Measurements from ENCODE around the gene CYP4B1.
"Not testable (repeated sequence)": the region's sequence is repeated elsewhere in the genome, so short reads cannot be mapped to it uniquely, and the experiment has no call there.

CYP4B1 gene

DNA sequence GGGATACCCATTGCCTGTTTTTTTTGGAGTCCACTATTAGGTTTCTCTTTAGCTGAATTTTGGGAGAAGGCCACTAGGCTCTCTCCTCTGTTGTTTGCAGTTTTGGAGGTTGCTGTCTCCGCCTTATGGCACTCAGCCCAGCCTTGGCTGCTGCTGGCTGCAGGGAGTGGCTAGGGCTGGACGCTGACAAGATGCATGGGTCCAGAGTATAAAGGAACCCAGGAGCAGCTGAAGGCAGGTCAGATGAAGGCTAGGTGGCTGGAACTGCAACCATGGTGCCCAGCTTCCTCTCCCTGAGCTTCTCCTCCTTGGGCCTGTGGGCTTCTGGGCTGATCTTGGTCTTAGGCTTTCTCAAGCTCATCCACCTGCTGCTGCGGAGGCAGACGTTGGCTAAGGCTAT, at the start of gene CYP4B1:
Gene CYP4B1, plus strand, starts transcription at position 237 of the 400 bp plus-strand sequence. Its CDS starts 36 bp downstream, at position 273.
- DNase-seq (ENCODE audit: low read depth in 2 of 2): no peak

DNA sequence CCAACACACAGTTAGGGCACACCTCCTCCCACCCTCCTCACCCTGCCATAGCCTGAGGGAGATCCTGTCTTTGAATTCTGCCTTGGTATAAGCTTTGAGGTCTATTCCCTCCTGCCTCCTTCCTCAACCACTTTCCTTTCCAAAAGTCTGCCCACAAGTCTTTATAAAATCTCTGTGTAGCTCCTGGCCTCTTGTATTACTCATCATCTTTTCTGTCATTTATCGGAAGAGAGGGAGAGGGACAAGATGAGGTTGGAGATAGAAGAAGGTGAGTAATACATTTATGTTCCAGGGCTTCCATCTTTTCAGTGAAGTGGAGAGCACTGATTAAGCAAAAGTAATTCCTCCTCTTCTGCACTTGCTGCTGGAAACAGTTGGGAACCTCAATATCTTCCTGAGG, 49.4 kb upstream of the CYP4B1 start:
- DNase-seq (ENCODE audit: low read depth in 2 of 2): no peak

GRCh38 chr1:46749921-46750404, 48.9 kb upstream of the CYP4B1 start:
- DNase-seq (ENCODE audit: low read depth in 2 of 2): no peak

- no peak for DNase-seq (ENCODE audit: low read depth in 2 of 2)
Observed at GRCh38 chr1:46753985-46754384, 44.9 kb upstream of the CYP4B1 start.

DNA sequence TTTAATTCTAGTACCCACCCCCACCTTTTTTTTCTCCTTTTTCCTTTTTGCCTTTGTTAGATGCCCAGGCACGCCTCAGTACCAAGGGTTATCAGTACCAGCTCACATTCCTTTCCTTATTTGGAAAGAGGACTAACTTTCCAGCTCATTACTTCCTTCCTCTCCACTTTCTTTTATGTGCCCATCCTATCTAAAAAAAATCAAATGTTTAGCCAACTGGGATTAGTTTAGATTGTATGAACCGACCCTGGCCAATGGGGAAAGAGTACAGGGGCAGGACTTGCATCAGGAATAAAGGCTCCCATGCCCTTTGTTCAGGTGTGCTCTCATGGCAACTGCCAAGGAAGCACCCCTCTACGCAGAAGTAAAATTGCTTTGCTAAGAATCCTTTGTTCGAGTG, 44.1 kb upstream of the CYP4B1 start:
- DNase-seq (ENCODE audit: low read depth in 2 of 2): not testable (repeated sequence)

DNA sequence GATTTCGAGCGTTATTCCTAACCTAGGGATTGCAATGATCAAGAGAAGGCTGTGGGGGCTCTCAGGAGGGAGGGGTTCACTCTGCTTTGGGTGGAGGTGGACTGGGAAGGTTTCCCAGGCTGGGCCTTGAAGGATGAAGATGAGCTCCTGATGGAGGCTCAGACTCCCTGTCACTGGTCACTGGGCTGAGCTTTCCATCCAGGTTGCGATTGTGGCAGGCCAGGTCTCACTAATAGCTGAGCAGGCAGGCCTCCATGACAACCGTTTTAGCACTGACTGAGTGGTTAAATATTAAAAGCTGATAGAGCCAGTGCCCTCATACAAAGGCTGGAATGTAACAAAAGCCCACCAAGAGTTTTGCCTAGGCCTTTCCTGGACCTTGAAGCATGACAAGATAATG, 43.7 kb upstream of the CYP4B1 start:
- no peak for DNase-seq (ENCODE audit: low read depth in 2 of 2)

DNA sequence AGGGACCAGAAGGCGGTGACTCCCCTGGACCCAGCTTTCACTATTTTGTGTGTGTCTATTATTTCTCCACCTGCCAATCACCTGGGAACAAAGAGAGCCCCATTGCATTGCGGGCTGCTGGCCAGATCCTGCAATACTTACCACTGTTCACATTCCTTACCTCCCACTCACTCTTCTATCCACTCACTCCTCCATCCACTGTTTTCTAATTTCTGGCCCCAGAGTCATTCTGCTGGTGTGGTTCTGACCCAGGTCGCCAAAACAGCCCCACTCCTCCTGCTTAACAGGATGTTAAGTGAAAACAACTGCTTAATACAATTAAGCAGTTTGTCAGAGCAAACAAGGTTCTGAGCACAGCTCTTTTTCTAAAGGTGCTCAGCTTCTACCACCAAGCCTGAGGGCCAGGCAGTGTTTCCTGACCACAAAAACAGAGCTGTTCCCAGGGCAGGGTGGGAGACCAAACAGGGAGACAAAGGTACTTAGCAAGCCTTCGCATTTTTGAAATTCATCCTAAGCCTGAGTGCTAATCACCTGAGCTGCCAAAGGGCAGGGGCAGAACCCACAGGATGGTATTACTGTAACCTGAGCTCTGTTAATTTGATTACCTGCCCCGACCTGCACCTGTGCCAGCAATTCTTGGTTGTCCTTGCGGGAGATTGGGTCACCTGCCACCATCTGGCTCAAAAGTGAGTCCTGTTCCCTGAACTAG, 41.4 kb upstream of the CYP4B1 start:
- DNase-seq (ENCODE audit: low read depth in 2 of 2): no peak

- DNase-seq (ENCODE audit: low read depth in 2 of 2): no peak
Observed at GRCh38 chr1:46757956-46758528, 40.8 kb upstream of the CYP4B1 start.

GRCh38 chr1:46760558-46761166, 38.2 kb upstream of the CYP4B1 start:
- no peak for DNase-seq (ENCODE audit: low read depth in 2 of 2)

DNA sequence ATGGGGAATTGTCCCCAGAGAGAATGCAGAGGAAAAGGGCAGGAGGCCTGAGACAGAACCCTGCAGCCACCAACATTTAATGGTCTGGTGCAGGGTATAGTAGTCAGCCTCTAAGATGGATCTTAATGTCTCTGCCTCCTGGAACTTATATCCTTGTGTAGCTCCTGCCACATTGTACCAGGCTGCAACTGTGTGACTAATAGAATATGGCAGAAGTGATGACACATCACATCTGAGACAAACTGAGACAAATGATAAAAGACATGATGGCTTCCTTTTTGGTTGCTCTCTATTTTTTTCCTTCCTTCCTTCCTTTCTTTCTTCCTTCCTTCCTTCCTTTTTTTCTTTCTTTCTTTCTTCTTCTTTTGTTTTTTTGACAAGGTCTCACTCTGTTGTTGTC, 37.1 kb upstream of the CYP4B1 start:
- DNase-seq (ENCODE audit: low read depth in 2 of 2): no peak

DNA sequence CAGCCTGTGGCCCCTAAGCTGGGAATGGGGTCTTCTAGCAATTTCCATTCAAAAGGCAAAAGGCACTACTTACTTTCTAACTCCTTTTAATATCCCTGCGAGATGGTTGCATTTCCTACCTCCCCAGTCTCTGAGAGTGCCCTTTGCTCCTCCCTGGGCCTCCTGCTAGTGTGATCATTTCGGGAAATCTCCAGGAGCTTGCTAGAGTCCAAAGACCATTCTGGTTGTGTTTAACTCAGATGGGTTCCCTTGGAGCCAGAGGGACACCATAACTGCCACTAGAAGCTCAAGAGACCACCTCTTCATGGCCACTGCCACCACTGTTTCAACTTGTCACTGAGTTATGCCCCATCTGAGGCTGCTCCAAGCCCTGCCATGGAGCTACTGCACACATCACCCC, 34.4 kb upstream of the CYP4B1 start:
- DNase-seq (ENCODE audit: low read depth in 2 of 2): no peak

- no peak for DNase-seq (ENCODE audit: low read depth in 2 of 2)
Observed at GRCh38 chr1:46767649-46768282, 31.1 kb upstream of the CYP4B1 start.

DNA sequence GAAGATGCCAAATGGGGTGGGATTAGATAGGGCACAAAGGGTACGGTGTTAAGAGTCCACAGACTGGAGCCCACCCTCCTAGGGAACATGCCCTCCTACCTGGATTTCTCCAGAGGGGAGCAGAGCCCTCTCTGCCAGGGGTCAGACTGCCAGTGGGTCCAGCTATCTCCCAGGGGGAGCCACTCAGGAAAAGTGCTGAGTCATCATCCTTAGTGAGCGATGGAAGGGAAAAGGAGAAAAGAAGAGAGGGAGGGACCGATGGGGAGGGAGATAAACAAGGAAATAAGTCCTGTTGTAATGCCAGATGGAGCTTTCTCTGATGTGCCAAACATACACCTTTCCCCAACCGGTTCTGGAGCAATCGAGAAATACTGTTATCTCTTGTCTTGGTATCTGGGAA, 30.4 kb upstream of the CYP4B1 start:
- DNase-seq (ENCODE audit: low read depth in 2 of 2): no peak

GRCh38 chr1:46769028-46769740, 29.7 kb upstream of the CYP4B1 start:
- DNase-seq (ENCODE audit: low read depth in 2 of 2): no peak

GRCh38 chr1:46770541-46770940, 28.3 kb upstream of the CYP4B1 start:
- DNase-seq (ENCODE audit: low read depth in 2 of 2): no peak

DNA sequence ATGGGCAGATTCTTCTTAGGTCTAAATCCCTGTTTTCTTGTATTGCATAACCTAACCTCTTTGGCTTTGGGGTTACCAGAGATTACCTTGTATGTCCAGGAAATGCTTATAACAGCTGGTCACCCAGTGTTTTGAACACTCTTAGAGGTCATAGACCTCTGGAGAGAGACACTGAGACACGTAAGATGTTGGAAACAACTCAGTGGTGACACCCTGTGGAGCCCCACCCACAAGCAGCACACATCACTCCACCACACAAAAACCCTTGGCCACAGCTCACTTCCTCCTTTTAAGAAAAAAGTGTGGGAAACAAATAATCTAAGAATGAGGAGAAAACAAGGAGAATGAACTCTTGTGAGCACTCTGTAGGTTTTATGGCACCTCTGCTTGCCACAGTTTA, 26.3 kb upstream of the CYP4B1 start:
- DNase-seq (ENCODE audit: low read depth in 2 of 2): no peak

GRCh38 chr1:46774297-46774696, 24.5 kb upstream of the CYP4B1 start:
- no peak for DNase-seq (ENCODE audit: low read depth in 2 of 2)

DNA sequence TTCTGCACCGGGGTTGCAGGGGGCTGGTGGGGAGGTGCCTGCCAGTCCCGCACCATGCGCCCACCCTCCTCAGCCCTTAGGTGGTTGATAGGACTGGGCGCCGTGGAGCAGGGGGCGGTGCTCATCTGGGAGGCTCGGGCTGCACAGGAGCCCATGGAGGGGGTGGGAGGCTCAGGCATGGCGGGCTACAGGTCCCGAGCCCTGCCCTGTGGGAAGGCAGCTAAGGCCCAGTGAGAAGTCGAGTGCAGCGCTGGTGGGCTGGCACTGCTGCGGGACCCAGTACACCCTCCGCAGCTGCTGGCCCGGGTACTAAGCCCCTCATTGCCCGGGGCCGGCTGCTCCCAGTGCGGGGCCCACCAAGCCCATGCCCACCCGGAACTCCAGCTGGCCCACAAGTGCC, 20.4 kb upstream of the CYP4B1 start:
- DNase-seq (ENCODE audit: low read depth in 2 of 2): not testable (repeated sequence)

DNA sequence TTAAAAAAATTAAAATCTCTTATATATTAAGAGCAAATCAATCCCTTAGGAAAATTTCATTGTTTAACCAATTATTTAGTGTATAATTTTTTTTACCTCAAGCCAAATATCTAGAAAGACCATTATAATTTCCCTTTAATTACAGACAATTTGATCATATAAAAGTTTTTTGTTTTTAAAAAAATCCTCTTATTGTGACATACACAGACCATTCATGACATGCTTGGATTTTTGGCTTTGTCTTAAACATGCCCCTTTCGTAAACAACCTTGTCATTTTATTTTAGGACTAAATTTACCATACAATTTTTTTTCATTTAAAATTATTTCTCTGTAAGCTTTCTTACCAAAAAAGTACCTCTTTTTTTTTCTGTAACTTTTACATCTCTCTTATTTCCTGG, 14.2 kb upstream of the CYP4B1 start:
- no peak for DNase-seq (ENCODE audit: low read depth in 2 of 2)

- DNase-seq (ENCODE audit: low read depth in 2 of 2): not testable (repeated sequence)
Observed at GRCh38 chr1:46788634-46789033, 10.2 kb upstream of the CYP4B1 start.

- DNase-seq (ENCODE audit: low read depth in 2 of 2): no peak
Observed at GRCh38 chr1:46790446-46791101, 8.3 kb upstream of the CYP4B1 start.
